C4-2B (cell line): ENCODE results near the gene CCDC14.
A peak's percentile ranks its signal among the peaks of the same experiment; 100 is the strongest.
"Not testable (repeated sequence)": the region's sequence is repeated elsewhere in the genome, so short reads cannot be mapped to it uniquely, and the experiment has no call there.

Experiments used
- H3K27ac ChIP-seq: fragments of 450-650 bp; 2 replicates; pipeline ENCODE4 v1.5.1; 2017
- ZFX ChIP-seq: fragments of 450-650 bp; IDR thresholded peaks from 2 replicates; pipeline ENCODE4 v1.6.1; 2017
- TF ChIP-seq, protein P1 (sequence below): fragments of 450-650 bp; conservative IDR thresholded peaks from 2 replicates; pipeline ENCODE4 v1.5.1; 2017; ENCODE audit warnings: mild to moderate bottlenecking

Gene CCDC14

DNA sequence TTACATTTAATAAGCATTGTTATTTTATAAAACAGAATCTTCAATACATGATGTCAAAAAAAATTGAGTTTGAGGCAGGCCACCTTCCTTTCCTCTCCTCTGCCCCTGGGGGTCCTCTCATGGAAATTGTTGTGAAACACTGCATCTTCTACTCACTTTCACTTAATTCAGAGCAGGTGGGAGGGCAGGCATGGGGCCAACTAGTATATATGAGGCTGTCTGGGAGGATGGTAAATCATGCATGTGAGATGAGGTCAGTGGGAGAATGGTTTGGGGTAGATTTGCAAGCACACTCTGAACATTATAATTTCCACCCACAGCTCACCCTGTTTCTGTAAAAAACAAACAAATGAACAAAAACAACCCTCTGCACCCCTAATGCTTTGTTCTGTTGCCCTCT is 10.4 kb upstream of the CCDC14 start:
- no peak for TF ChIP-seq ZFX
- TF ChIP-seq, protein P1, sequence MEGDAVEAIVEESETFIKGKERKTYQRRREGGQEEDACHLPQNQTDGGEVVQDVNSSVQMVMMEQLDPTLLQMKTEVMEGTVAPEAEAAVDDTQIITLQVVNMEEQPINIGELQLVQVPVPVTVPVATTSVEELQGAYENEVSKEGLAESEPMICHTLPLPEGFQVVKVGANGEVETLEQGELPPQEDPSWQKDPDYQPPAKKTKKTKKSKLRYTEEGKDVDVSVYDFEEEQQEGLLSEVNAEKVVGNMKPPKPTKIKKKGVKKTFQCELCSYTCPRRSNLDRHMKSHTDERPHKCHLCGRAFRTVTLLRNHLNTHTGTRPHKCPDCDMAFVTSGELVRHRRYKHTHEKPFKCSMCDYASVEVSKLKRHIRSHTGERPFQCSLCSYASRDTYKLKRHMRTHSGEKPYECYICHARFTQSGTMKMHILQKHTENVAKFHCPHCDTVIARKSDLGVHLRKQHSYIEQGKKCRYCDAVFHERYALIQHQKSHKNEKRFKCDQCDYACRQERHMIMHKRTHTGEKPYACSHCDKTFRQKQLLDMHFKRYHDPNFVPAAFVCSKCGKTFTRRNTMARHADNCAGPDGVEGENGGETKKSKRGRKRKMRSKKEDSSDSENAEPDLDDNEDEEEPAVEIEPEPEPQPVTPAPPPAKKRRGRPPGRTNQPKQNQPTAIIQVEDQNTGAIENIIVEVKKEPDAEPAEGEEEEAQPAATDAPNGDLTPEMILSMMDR: no peak
- H3K27ac ChIP-seq: no peak overlapping the region

DNA sequence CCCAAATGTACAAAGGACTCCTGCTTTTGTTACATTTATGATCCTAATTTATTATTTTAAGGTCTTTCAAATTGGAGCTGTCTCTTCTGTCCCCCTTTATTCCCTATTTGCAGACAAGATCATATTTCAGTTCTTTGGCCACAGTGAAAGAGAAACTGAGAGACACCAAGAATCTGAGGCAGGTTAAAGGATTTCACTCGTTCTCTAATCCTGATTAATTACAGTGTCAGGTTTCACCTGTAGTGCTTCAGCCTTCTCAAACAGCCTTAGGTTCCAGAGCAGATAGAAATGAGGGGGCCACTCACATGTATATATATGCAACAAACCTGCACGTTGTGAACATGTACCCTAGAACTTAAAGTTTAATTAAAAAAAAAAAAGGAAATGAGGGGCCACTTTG is 6.2 kb upstream of the CCDC14 start:
- not testable (repeated sequence) for H3K27ac ChIP-seq

GRCh38 chr3:123966799-123967198 is 5.8 kb upstream of the CCDC14 start:
- not testable (repeated sequence) for H3K27ac ChIP-seq

GRCh38 chr3:123964793-123965192 is 3.8 kb upstream of the CCDC14 start:
- not testable (repeated sequence) for H3K27ac ChIP-seq

- peak overlapping the region; percentile 90 for H3K27ac ChIP-seq
These were observed 453 bp upstream of the CCDC14 start for GRCh38 chr3:123961508-123961856.

GRCh38 chr3:123953735-123954134 is 7.3 kb downstream of the CCDC14 start:
- TF ChIP-seq, protein P1: no peak
- TF ChIP-seq ZFX: no peak
- no peak overlapping the region for H3K27ac ChIP-seq

More at GRCh38 chr3:123961508-123961856, 453 bp upstream of the CCDC14 start:
- TF ChIP-seq, protein P1: no peak
- no peak for TF ChIP-seq ZFX

DNA sequence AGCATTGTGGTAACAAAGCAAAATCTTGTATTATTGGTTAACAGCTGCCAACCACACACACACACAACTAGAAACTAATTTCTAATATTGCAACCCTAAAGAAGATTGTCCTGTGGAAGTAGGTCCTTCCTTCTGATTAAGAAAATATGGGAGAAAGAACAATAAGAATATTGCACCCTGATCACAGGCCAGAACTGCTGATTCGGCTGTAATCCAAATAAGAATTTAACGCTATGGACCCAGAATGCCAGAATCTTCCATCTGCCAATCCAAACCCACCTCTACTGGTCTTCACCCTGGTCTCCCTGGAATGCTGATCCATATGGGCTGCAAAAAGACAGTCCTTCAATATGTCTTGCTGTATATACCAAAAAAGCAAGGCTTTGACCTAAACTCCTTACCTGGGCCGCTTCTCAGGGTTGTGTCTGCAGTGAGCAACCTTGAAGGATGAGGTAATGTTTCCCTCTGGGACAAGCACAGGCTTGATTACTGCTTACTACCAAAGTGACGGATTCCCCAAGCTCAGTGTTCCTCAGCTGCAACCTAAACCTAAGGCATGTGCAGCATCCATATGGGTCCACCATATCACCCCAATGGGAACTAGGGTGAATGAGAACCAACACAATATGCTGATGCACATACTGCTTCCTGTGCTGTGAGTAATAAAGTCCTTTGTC is 8.0 kb downstream of the CCDC14 start:
- TF ChIP-seq, protein P1: no peak
- TF ChIP-seq ZFX: no peak
- no peak overlapping the region for H3K27ac ChIP-seq

DNA sequence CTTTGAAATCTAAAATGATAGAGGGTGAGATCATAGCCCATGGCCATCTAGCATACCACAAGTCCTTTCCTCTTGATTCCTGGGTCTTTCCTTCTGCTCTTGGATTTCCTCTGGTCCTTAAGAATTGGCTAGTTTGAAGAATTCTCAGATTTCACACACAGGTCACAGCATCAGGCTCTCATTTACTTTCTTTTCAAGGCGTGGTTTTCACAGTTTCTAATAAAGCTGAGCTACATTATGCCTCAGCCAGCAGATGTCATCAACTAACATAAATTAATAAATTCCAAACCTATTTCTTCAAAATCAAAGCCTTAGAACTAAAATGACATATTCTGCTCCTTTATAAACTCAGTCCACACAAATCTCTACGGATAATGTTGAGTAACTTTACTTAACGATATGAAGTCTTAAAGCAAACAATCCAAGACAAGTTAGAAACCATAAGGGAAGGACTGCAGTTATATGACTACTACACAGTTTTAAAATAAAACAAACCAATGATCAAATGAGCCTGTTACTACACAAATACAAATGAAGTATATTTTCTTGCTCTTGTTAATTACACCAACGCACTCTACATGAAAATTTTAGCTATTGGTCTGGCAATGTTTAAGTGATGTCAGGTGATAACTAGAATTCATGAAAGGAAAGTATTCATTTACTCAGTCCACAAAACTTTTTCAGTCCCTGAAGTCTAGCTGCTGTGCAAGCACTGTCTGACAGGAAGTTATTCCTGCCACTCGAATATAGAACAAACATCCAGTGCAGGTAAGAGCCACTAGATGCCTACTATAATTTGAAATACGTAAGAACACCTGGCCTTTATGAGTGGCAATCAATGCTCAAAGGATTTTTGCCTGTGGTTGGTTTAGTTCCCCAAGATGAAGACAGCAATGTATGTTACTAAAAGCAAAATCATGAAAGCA is 9.2 kb downstream of the CCDC14 start:
- no peak overlapping the region for H3K27ac ChIP-seq
- TF ChIP-seq, protein P1: no peak
- TF ChIP-seq ZFX: no peak

- no peak for TF ChIP-seq ZFX
- TF ChIP-seq, protein P1: no peak
- H3K27ac ChIP-seq: no peak overlapping the region
These were observed 11.4 kb downstream of the CCDC14 start for GRCh38 chr3:123949641-123950040.
